GM19397 (cell line): ENCODE data around the gene TSPEAR.

ENCODE experiments used
- ATAC-seq: cut with Tn5 transposase; IDR thresholded peaks from one replicate; pipeline ENCODE4 v1.9.1; 2021; ENCODE audit warnings: mild to moderate bottlenecking, moderate library complexity; ENCODE audit not compliant: unreplicated experiment

Gene TSPEAR

GRCh38 chr21:44741921-44742320, 30.5 kb upstream of the TSPEAR start:
- ATAC-seq, result no peak

- ATAC-seq, result no peak
Observed at GRCh38 chr21:44740742-44741141, 29.4 kb upstream of the TSPEAR start.

- ATAC-seq, result no peak
Observed at GRCh38 chr21:44739316-44739715, 27.9 kb upstream of the TSPEAR start.

- no peak for ATAC-seq
Observed at GRCh38 chr21:44738621-44739020, 27.2 kb upstream of the TSPEAR start.

- ATAC-seq, result no peak
Observed at GRCh38 chr21:44737706-44738354, 26.5 kb upstream of the TSPEAR start.

GRCh38 chr21:44736291-44737004, 25.1 kb upstream of the TSPEAR start:
- no peak for ATAC-seq

- ATAC-seq, result no peak
Observed at GRCh38 chr21:44735821-44736220, 24.4 kb upstream of the TSPEAR start.

- no peak for ATAC-seq
Observed at GRCh38 chr21:44734841-44735240, 23.5 kb upstream of the TSPEAR start.

GRCh38 chr21:44734026-44734745, 22.8 kb upstream of the TSPEAR start:
- no peak for ATAC-seq

- ATAC-seq, result no peak
Observed at GRCh38 chr21:44732956-44733355, 21.6 kb upstream of the TSPEAR start.

GRCh38 chr21:44732263-44732662, 20.9 kb upstream of the TSPEAR start:
- ATAC-seq, result no peak

GRCh38 chr21:44730951-44731579, 19.7 kb upstream of the TSPEAR start:
- ATAC-seq, result no peak

GRCh38 chr21:44730028-44730395, 18.6 kb upstream of the TSPEAR start:
- no peak for ATAC-seq

- no peak for ATAC-seq
Observed at GRCh38 chr21:44729336-44730027, 18.1 kb upstream of the TSPEAR start.

- ATAC-seq, result no peak
Observed at GRCh38 chr21:44728716-44729115, 17.3 kb upstream of the TSPEAR start.

- ATAC-seq, result no peak
Observed at GRCh38 chr21:44727757-44728156, 16.4 kb upstream of the TSPEAR start.

GRCh38 chr21:44727321-44727720, 15.9 kb upstream of the TSPEAR start:
- ATAC-seq, result no peak

- no peak for ATAC-seq
Observed at GRCh38 chr21:44726826-44727225, 15.5 kb upstream of the TSPEAR start.

- ATAC-seq, result no peak
Observed at GRCh38 chr21:44724926-44725325, 13.6 kb upstream of the TSPEAR start.

GRCh38 chr21:44724196-44724595, 12.8 kb upstream of the TSPEAR start:
- ATAC-seq, result no peak
